SU-DHL-6 (cell line): ENCODE measurements around the gene EPYC.

Experiments
- H2AFZ ChIP-seq: fragments of 200-600 bp; sonication (generic); 2 replicates; pipeline ENCODE4 v1.6.1; 2014; ENCODE audit warnings: low read depth, mild to moderate bottlenecking, moderate library complexity, mixed read lengths, antibody characterized with exemption, low read length; ENCODE audit not compliant: severe bottlenecking
- H3F3A ChIP-seq: fragments of 200-600 bp; shearing (Covaris generic); 2 replicates; pipeline ENCODE4 v1.6.0; 2016; ENCODE audit warnings: antibody characterized with exemption, mild to moderate bottlenecking; ENCODE audit not compliant: insufficient read depth
- H3K27ac ChIP-seq: fragments of 200-600 bp; sonication (generic); 2 replicates; pipeline ENCODE4 v1.5.1; 2016; ENCODE audit warnings: low read depth, mild to moderate bottlenecking, low read length, moderate library complexity, mixed read lengths
- H3K27me3 ChIP-seq: fragments of 200-600 bp; sonication (generic), shearing (Covaris generic); 2 replicates; pipeline ENCODE4 v1.6.0; 2014; ENCODE audit warnings: mild to moderate bottlenecking, low read length
- H3K36me3 ChIP-seq: fragments of 200-600 bp; sonication (generic); 2 replicates; pipeline ENCODE4 v1.6.1; 2014; ENCODE audit warnings: mild to moderate bottlenecking, low read length, mixed read lengths
- H3K4me2 ChIP-seq: fragments of 300-600, 200-600 bp; shearing (Covaris generic), sonication (generic); 2 replicates; pipeline ENCODE4 v1.6.0; 2014; ENCODE audit warnings: low read length, low read depth, mild to moderate bottlenecking; ENCODE audit not compliant: poor library complexity, severe bottlenecking
- H3K4me3 ChIP-seq: fragments of 200-600 bp; sonication (generic); 2 replicates; pipeline ENCODE4 v1.5.1; 2014; ENCODE audit warnings: antibody characterized with exemption, low read length, mild to moderate bottlenecking, mixed read lengths; ENCODE audit not compliant: insufficient read depth, poor library complexity, severe bottlenecking
- H3K79me2 ChIP-seq: fragments of 200-600 bp; sonication (generic); 2 replicates; pipeline ENCODE4 v1.6.1; 2014; ENCODE audit warnings: mild to moderate bottlenecking, low read length, moderate library complexity; ENCODE audit not compliant: insufficient read depth
- H3K9ac ChIP-seq: fragments of 200-600 bp; sonication (generic); 2 replicates; pipeline ENCODE4 v1.7.0; 2014; ENCODE audit warnings: mild to moderate bottlenecking, low read length
- H3K9me2 ChIP-seq: fragments of 200-600 bp; sonication (generic); replicated peaks from 2 replicates; pipeline ENCODE4 v1.6.1; 2014; ENCODE audit warnings: low read length; ENCODE audit not compliant: insufficient read depth
- H3K9me3 ChIP-seq: fragments of 200-600 bp; sonication (generic); 2 replicates; pipeline ENCODE4 v1.6.1; 2014; ENCODE audit warnings: low read length, mixed read lengths; ENCODE audit not compliant: insufficient read depth
- H4K20me1 ChIP-seq: fragments of 200-600 bp; sonication (generic); 2 replicates; pipeline ENCODE4 v1.6.1; 2014; ENCODE audit warnings: low read depth, mild to moderate bottlenecking, antibody characterized with exemption, low read length, moderate library complexity, mixed read lengths
- CTCF ChIP-seq: fragments of 200-600 bp; sonication (generic); IDR thresholded peaks from one replicate; pipeline ENCODE4 v1.5.1; 2017; ENCODE audit warnings: antibody characterized with exemption, mild to moderate bottlenecking, low read length, moderate library complexity; ENCODE audit not compliant: insufficient read depth, poor library complexity, severe bottlenecking
- EZH2phosphoT487 ChIP-seq: fragments of 200-600 bp; sonication (generic), shearing (Covaris generic); conservative IDR thresholded peaks from 2 replicates; pipeline ENCODE4 v1.6.1; 2018; ENCODE audit warnings: mild to moderate bottlenecking, antibody characterized with exemption, low read length, moderate library complexity, mixed read lengths

The EPYC gene

GRCh38 chr12:91004872-91005271 lies at the start of gene EPYC:
EPYC (minus strand) TSS chr12:91004972; CDS start chr12:91002565, 2,407 bp downstream.
- no peaks in the 10 kb centered on the region for H3K36me3 ChIP-seq
- no peaks in the 10 kb centered on the region for H3K9me3 ChIP-seq
- H3K9ac ChIP-seq = no peak within 1 kb of the TSS
- no peak within 1 kb of the TSS for H3K27ac ChIP-seq
- H4K20me1 ChIP-seq = no peaks in the 10 kb centered on the region
- H2AFZ ChIP-seq = no peak within 1 kb of the TSS
- no peak within 1 kb of the TSS for H3K4me3 ChIP-seq
- H3F3A ChIP-seq = no peaks in the 10 kb centered on the region
- H3K79me2 ChIP-seq = no peaks in the 10 kb centered on the region
- no peaks in the 10 kb centered on the region for H3K9me2 ChIP-seq
- no peak within 1 kb of the TSS for H3K4me2 ChIP-seq
- TF ChIP-seq EZH2phosphoT487 (no peak), CTCF (no peak)
- no peaks in the 10 kb centered on the region for H3K27me3 ChIP-seq

- Histone ChIP-seq H3K4me3 (no peak overlapping the region), H3K9me2 (no peaks in the 10 kb centered on the region), H3K27me3 (no peaks in the 10 kb centered on the region), H3K9me3 (no peaks in the 10 kb centered on the region), H3K9ac (no peak overlapping the region), H3K27ac (no peak overlapping the region), H3K36me3 (no peaks in the 10 kb centered on the region), H3F3A (no peaks in the 10 kb centered on the region), H3K4me2 (no peak overlapping the region), H2AFZ (no peak overlapping the region), H3K79me2 (no peaks in the 10 kb centered on the region), H4K20me1 (no peaks in the 10 kb centered on the region)
- no peak for TF ChIP-seq CTCF
- no peak for TF ChIP-seq EZH2phosphoT487
These were observed 49.4 kb upstream of the EPYC start for GRCh38 chr12:91053951-91054715.

DNA sequence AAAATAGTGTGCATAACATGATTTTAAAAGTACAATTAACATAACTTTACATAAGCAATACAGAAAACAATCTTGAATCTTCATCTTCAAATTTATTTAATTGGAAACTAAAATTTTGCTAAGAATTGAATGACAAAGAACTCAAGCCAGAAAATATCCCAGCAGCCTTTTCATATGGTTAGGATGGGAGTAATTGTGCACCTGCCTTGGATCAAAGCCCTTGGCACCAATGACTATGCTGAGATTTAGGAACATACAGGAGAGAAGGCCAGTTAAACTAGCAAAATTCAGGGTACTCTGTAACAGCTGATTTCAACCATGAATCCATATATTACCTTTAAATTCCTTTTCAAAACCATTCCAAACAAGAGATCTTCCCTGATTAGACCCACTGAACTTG lies 47.3 kb upstream of the EPYC start:
- H3K9me2 ChIP-seq = no peaks in the 10 kb centered on the region
- no peak for TF ChIP-seq CTCF
- H3K27ac ChIP-seq = no peak overlapping the region

More for the DNA sequence above, 47.3 kb upstream of the EPYC start:
- Histone ChIP-seq H3K79me2 (no peaks in the 10 kb centered on the region), H3K27me3 (no peaks in the 10 kb centered on the region), H4K20me1 (no peaks in the 10 kb centered on the region), H3K9me3 (no peaks in the 10 kb centered on the region), H3K4me3 (no peak overlapping the region), H3F3A (no peaks in the 10 kb centered on the region), H3K9ac (no peak overlapping the region), H3K4me2 (no peak overlapping the region), H3K36me3 (no peaks in the 10 kb centered on the region), H2AFZ (no peak overlapping the region)
